Kidney epithelial cell (primary cell): ENCODE results near the gene VSTM1. TPM values are rescaled to one million over a fixed set of nuclear protein-coding genes. Genes with fewer than 3 reads are reported as not detected.

Source experiments
- DNase-seq: peaks from one replicate; pipeline ENCODE4 v3.0.0-alpha.2; 2010; ENCODE audit warnings: low read depth
- H3K27me3 ChIP-seq: 2 replicates; pipeline ENCODE4 v1.6.0; 2011; ENCODE audit warnings: low read length; ENCODE audit not compliant: control insufficient read depth, insufficient read depth
- H3K36me3 ChIP-seq: 2 replicates; pipeline ENCODE4 v1.5.1; 2011; ENCODE audit warnings: low read length; ENCODE audit not compliant: control insufficient read depth, insufficient read depth
- H3K4me3 ChIP-seq: 2 replicates; pipeline ENCODE4 v1.5.1; 2011; ENCODE audit warnings: low read depth, mild to moderate bottlenecking, control low read depth, low read length
- total RNA-seq: library from RNA; depleted of rRNA; stranded (reverse); fragments of >200 nt; gene quantifications from 2 replicates; pipeline ENCODE4 v1.2.3, GENCODE V29; 2015
- TF ChIP-seq, protein P1 (sequence below): IDR thresholded peaks from 2 replicates; pipeline ENCODE4 v1.5.1; 2011; ENCODE audit warnings: mild to moderate bottlenecking, moderate library complexity, low read length, control low read depth, inconsistent platforms; ENCODE audit not compliant: insufficient read depth, poor library complexity, severe bottlenecking

VSTM1 gene
- total RNA-seq, 1 donor from 2014 or later: not detected

DNA sequence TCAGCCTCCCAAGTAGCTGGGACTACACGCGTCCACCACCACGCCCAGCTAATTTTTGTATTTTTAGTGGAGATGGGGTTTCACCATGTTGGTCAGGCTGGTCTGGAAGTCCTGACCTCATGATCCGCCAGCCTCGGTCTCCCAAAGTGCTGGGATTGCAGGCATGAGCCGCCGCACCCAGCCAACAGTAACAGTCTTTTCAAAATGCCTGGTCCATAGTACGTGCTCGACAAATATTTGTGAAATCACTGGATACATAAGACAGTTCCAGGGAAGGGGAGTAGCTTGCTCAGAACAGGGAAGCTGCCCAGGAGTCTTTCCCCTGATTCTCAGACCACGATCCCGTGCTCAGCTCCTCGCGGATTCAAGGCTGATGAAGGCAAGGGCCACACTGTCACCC lies 41.8 kb downstream of the VSTM1 start:
- TF ChIP-seq, protein P1, sequence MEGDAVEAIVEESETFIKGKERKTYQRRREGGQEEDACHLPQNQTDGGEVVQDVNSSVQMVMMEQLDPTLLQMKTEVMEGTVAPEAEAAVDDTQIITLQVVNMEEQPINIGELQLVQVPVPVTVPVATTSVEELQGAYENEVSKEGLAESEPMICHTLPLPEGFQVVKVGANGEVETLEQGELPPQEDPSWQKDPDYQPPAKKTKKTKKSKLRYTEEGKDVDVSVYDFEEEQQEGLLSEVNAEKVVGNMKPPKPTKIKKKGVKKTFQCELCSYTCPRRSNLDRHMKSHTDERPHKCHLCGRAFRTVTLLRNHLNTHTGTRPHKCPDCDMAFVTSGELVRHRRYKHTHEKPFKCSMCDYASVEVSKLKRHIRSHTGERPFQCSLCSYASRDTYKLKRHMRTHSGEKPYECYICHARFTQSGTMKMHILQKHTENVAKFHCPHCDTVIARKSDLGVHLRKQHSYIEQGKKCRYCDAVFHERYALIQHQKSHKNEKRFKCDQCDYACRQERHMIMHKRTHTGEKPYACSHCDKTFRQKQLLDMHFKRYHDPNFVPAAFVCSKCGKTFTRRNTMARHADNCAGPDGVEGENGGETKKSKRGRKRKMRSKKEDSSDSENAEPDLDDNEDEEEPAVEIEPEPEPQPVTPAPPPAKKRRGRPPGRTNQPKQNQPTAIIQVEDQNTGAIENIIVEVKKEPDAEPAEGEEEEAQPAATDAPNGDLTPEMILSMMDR: no peak
- Histone ChIP-seq H3K27me3 (no peaks in the 10 kb centered on the region), H3K36me3 (no peaks in the 10 kb centered on the region), H3K4me3 (no peak overlapping the region)
- no peak for DNase-seq

DNA sequence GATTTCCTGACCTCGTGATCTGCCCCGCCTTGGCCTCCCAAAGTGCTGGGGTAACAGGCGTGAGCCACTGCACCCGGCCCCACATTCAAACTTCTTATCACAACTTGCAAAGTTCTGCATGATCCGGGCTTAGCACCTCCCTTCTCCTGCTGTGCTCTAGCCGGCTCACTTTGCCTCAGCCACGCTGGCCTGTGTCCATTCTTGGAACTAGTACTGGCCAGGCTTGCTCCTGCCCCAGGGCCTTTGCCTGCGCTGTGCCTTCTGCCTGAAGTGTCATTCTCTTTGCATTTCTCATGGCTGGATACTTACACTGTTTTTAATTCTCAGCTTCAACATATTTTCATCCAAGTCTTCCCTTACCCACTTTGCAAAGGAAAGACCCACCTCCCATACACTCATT lies 42.3 kb downstream of the VSTM1 start:
- Histone ChIP-seq H3K4me3 (no peak overlapping the region), H3K36me3 (no peaks in the 10 kb centered on the region), H3K27me3 (no peaks in the 10 kb centered on the region)
- DNase-seq: no peak
- TF ChIP-seq, protein P1: no peak

DNA sequence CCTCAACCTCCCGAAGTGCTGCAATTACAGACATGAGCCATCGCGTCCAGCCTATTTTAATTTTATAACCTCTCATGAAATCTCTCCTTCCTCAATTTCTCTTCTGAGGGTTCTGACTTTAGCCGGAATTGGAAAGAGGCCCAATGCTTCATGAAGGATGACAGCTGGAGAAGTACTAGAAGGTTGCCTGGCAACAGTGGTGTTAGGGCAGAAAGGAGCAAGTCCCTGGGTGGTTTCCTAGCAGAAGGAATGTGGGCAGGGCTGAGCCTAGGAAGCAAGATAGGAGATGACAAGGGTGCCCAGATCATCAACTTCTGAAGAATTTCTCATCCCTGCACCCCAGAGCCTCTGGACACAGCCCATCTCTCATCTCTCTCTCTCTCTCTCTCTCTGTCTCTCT lies 46.4 kb downstream of the VSTM1 start:
- TF ChIP-seq, protein P1: no peak
- DNase-seq: no peak
- H3K27me3 ChIP-seq: no peaks in the 10 kb centered on the region
- no peak overlapping the region for H3K4me3 ChIP-seq
- H3K36me3 ChIP-seq: no peaks in the 10 kb centered on the region

DNA sequence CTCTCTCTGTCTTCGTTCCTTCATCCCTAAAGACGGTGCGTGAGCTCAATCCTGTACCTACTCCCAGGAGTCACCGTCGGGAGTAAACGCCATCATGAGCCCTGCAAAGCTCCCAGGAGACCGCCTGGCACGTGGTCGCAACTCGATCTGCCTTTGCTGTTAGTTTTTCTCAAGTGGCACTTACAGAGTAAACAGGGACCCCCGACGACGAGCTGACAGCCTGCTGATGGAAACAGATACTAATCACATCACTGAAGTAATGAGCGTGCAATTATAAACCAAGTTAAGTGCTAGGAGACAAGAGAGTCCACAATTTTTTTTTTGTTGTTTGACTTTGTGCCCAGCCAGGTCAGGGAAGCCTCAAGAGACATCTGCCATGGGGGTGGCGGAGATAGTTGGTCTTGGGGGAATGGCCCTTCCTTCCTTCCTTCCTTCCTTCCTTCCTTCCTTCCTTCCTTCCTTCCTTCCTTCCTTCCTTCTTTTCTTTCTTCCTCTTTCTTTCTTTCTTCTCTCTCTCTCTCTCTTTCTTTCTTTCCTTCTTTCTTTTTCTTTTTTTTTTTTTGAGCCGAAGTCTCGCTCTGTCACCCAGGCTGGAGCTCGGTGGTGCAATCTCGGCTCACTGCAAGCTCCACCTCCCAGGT lies 48.7 kb downstream of the VSTM1 start:
- TF ChIP-seq, protein P1: no peak
- Histone ChIP-seq H3K27me3 (peaks cover 4% of the 10 kb centered on the region), H3K4me3 (no peak overlapping the region), H3K36me3 (no peaks in the 10 kb centered on the region)
- no peak for DNase-seq

DNA sequence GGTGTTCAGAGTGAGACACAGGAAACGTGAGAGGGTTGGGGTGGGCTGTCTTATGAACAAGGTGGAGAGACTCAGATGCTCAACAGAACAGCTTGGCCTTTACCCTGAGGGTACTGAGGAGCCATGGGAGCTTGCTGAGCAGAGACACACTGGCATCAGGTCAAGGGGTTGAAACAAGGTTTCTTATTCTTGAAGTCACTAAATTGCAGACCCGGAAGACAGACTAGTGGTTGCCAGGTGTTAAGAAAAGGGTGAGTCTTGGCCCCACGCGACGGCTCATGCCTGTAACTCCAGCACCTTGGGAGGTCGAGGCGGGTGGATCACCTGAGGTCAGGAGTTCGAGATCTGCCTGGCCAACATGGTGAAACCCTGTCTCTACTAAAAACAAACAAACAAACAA lies 49.8 kb downstream of the VSTM1 start:
- Histone ChIP-seq H3K4me3 (no peak overlapping the region), H3K36me3 (no peaks in the 10 kb centered on the region), H3K27me3 (peaks cover 4% of the 10 kb centered on the region)
- TF ChIP-seq, protein P1: no peak
- no peak for DNase-seq
